Nephron (organoid): ENCODE data around the gene SKP1.

Source experiments
- H3K27ac Mint-ChIP-seq, 3 experiments: 2 replicates each; pipeline ENCODE4 v1.8.0; 2020; ENCODE audit warnings: mixed read lengths in 3 of 3, mild to moderate bottlenecking in 2 of 3, moderate library complexity in 1 of 3
- H3K27me3 Mint-ChIP-seq: 2 replicates; pipeline ENCODE4 v1.8.0; 2021; ENCODE audit warnings: low read depth, mild to moderate bottlenecking, moderate library complexity, mixed read lengths
- H3K36me3 Mint-ChIP-seq: 2 replicates; pipeline ENCODE4 v1.8.0; 2020; ENCODE audit warnings: low read depth, mixed read lengths
- H3K4me1 Mint-ChIP-seq: 2 replicates; pipeline ENCODE4 v1.8.0; 2020; ENCODE audit warnings: mixed read lengths
- H3K4me3 Mint-ChIP-seq, 3 experiments: 2 replicates each; pipeline ENCODE4 v1.8.0; 2020; ENCODE audit warnings: mild to moderate bottlenecking in 3 of 3, mixed read lengths in 3 of 3, moderate library complexity in 2 of 3
- H3K9me3 Mint-ChIP-seq: 2 replicates; pipeline ENCODE4 v1.8.0; 2020; ENCODE audit warnings: mixed read lengths
- CTCF ChIP-seq, 3 experiments: fragments of 200-600 bp; sonication (generic); IDR thresholded peaks; one replicate each; pipeline ENCODE4 v1.5.0; 2021; ENCODE audit warnings: antibody characterized with exemption in 3 of 3; ENCODE audit not compliant: unreplicated experiment in 3 of 3

The SKP1 gene

GRCh38 chr5:134145779-134146581 lies 30.8 kb downstream of the SKP1 start:
- Mint-ChIP-seq H3K4me1 (peaks cover 12% of the 10 kb centered on the region), H3K27me3 (no peaks in the 10 kb centered on the region), H3K36me3 (peaks cover 41% of the 10 kb centered on the region), H3K4me3 (no peak overlapping the region), H3K27ac (peak overlapping the region in 1 of 3 experiments; percentile 86), H3K9me3 (no peaks in the 10 kb centered on the region)
- TF ChIP-seq CTCF (IDR thresholded peaks at IDR 0.05; ENCODE audit: unreplicated experiment in 3 of 3) = peak; percentile 82 to 90 (median 89)

- TF ChIP-seq CTCF (IDR thresholded peaks at IDR 0.05; ENCODE audit: unreplicated experiment in 3 of 3) = no peak
- Mint-ChIP-seq H3K27me3 (no peaks in the 10 kb centered on the region), H3K4me1 (peaks cover 14% of the 10 kb centered on the region), H3K27ac (no peak overlapping the region), H3K9me3 (no peaks in the 10 kb centered on the region), H3K4me3 (no peak overlapping the region), H3K36me3 (peaks cover 37% of the 10 kb centered on the region)
These were observed 31.6 kb downstream of the SKP1 start for GRCh38 chr5:134145041-134145757.

- H3K36me3 Mint-ChIP-seq = peaks cover 32% of the 10 kb centered on the region
- H3K4me3 Mint-ChIP-seq = no peak overlapping the region
- no peak overlapping the region for H3K27ac Mint-ChIP-seq
- H3K9me3 Mint-ChIP-seq = no peaks in the 10 kb centered on the region
- no peak for TF ChIP-seq CTCF (IDR thresholded peaks at IDR 0.05; ENCODE audit: unreplicated experiment in 3 of 3)
- peaks cover 12% of the 10 kb centered on the region for H3K4me1 Mint-ChIP-seq
- H3K27me3 Mint-ChIP-seq = no peaks in the 10 kb centered on the region
These were observed 32.5 kb downstream of the SKP1 start for GRCh38 chr5:134143944-134144941.

GRCh38 chr5:134143431-134143830 lies 33.3 kb downstream of the SKP1 start:
- H3K36me3 Mint-ChIP-seq = peaks cover 29% of the 10 kb centered on the region
- H3K4me3 Mint-ChIP-seq = no peak overlapping the region
- no peak for TF ChIP-seq CTCF (IDR thresholded peaks at IDR 0.05; ENCODE audit: unreplicated experiment in 3 of 3)
- H3K27ac Mint-ChIP-seq = no peak overlapping the region
- H3K9me3 Mint-ChIP-seq = no peaks in the 10 kb centered on the region
- H3K4me1 Mint-ChIP-seq = peaks cover 9% of the 10 kb centered on the region
- H3K27me3 Mint-ChIP-seq = no peaks in the 10 kb centered on the region

GRCh38 chr5:134142806-134143205 lies 33.9 kb downstream of the SKP1 start:
- H3K27ac Mint-ChIP-seq = no peak overlapping the region
- peaks cover 25% of the 10 kb centered on the region for H3K36me3 Mint-ChIP-seq
- no peak overlapping the region for H3K4me3 Mint-ChIP-seq
- no peaks in the 10 kb centered on the region for H3K27me3 Mint-ChIP-seq
- no peak for TF ChIP-seq CTCF (IDR thresholded peaks at IDR 0.05; ENCODE audit: unreplicated experiment in 3 of 3)
- peaks cover 9% of the 10 kb centered on the region for H3K4me1 Mint-ChIP-seq
- no peaks in the 10 kb centered on the region for H3K9me3 Mint-ChIP-seq
